A549 (cell line): ENCODE results near the gene SLC25A17. TPM values are rescaled to one million over a fixed set of nuclear protein-coding genes. Genes with fewer than 3 reads are reported as not detected.

Experiments
- ATAC-seq, 2 experiments: fragments of 200-7000 bp in 1 of 2; fragments of >200 bp in 1 of 2; cut with Nextera tagmentation in 1 of 2; cut with Tn5 transposase in 1 of 2; 3 replicates each; pipeline versions ENCODE4 v1.8.0 to v1.9.1; 2018 to 2020; ENCODE audit warnings: mild to moderate bottlenecking in 1 of 2, moderate library complexity in 1 of 2
- CTCF ChIA-PET: fragments of 300-600 bp; sonication (Branson Sonifier 250); formaldehyde crosslinking; extraction: SDS; loops from one replicate; lab custom pipeline; 2021; ENCODE audit warnings: antibody characterized with exemption, inconsistent platforms; lab: Yijun Ruan, JAX
- POLR2A ChIA-PET: fragments of 350-600 bp; formaldehyde crosslinking; extraction: SDS; loops from one replicate; lab custom pipeline; 2021; ENCODE audit warnings: antibody characterized with exemption, inconsistent platforms; lab: Yijun Ruan, JAX
- DNase-seq, 2 experiments: peaks; one replicate each; pipeline versions ENCODE4 v3.0.0 to v3.0.0-alpha.2; 2011 to 2016; ENCODE audit warnings: low read depth in 1 of 2, low spot score in 1 of 2
- FAIRE-seq: peaks from 2 replicates; lab custom pipeline; 2011; peaks lifted over from hg19 to GRCh38; lab: Jason Lieb, UNC
- H3K27ac ChIP-seq, 2 experiments: fragments of >200 bp; sonication (Bioruptor Twin); formaldehyde crosslinking; 3 replicates each; pipeline ENCODE4 v1.5.1; 2016 to 2017
- H3K4me1 ChIP-seq: fragments of >200 bp; sonication (Bioruptor Twin); formaldehyde crosslinking; 3 replicates; pipeline ENCODE4 v1.6.1; 2016
- H3K4me2 ChIP-seq: fragments of >200 bp; sonication (Bioruptor Twin); formaldehyde crosslinking; 3 replicates; pipeline ENCODE4 v1.6.1; 2016
- H3K4me3 ChIP-seq: fragments of >200 bp; sonication (Bioruptor Twin); formaldehyde crosslinking; 3 replicates; pipeline ENCODE4 v1.5.1; 2016
- H3K9me3 ChIP-seq: fragments of >200 bp; sonication (Bioruptor Twin); formaldehyde crosslinking; 3 replicates; pipeline ENCODE4 v1.6.1; 2016
- CEBPB ChIP-seq, 2 experiments: fragments of >200 bp in 1 of 2; sonication (Bioruptor Twin) in 1 of 2; formaldehyde crosslinking in 1 of 2; IDR thresholded peaks; 2 replicates each; pipeline ENCODE4 v1.6.1; 2012 to 2016
- CHD2 ChIP-seq: fragments of 150-350 bp; IDR thresholded peaks from 2 replicates; pipeline ENCODE4 v1.6.1; 2014; ENCODE audit warnings: low read length; ENCODE audit not compliant: partially characterized antibody
- CHD4 ChIP-seq: fragments of 200-600 bp; sonication (generic); IDR thresholded peaks from 2 replicates; pipeline ENCODE4 v1.6.1; 2016; ENCODE audit warnings: antibody characterized with exemption, mild to moderate bottlenecking, borderline replicate concordance
- KDM1A ChIP-seq: fragments of 200-600 bp; sonication (generic); IDR thresholded peaks from 2 replicates; pipeline ENCODE4 v1.6.1; 2016; ENCODE audit warnings: low read depth, mild to moderate bottlenecking
- MAZ ChIP-seq: fragments of 150-350 bp; IDR thresholded peaks from 2 replicates; pipeline ENCODE4 v1.6.1; 2014; ENCODE audit warnings: antibody characterized with exemption, low read depth, low read length, borderline replicate concordance
- MYC ChIP-seq: IDR thresholded peaks from 2 replicates; pipeline ENCODE4 v1.6.1; 2012; ENCODE audit warnings: mild to moderate bottlenecking, inconsistent platforms, low read length, improper control_type of control experiment, borderline replicate concordance
- NFE2L2 ChIP-seq: fragments of 150-350 bp; conservative IDR thresholded peaks from 2 replicates; pipeline ENCODE4 v1.6.1; 2014; ENCODE audit warnings: low read length
- PHF8 ChIP-seq: fragments of 200-600 bp; sonication (generic); IDR thresholded peaks from 2 replicates; pipeline ENCODE4 v1.6.1; 2016; ENCODE audit warnings: low read depth, mild to moderate bottlenecking, antibody characterized with exemption, moderate library complexity, borderline replicate concordance
- RCOR1 ChIP-seq: fragments of 150-350 bp; IDR thresholded peaks from 2 replicates; pipeline ENCODE4 v1.6.1; 2014; ENCODE audit warnings: antibody characterized with exemption, low read length, low read depth
- RFX5 ChIP-seq: fragments of 450-650 bp; IDR thresholded peaks from 2 replicates; pipeline ENCODE4 v1.7.1; 2014; ENCODE audit warnings: antibody characterized with exemption, mild to moderate bottlenecking, moderate library complexity
- SMC3 ChIP-seq: fragments of >200 bp; sonication (Bioruptor Twin); formaldehyde crosslinking; IDR thresholded peaks from 3 replicates; pipeline ENCODE4 v1.6.1; 2018; ENCODE audit warnings: inconsistent platforms
- TFCP2L1 ChIP-seq: fragments of 250-450 bp; sonication (Bioruptor Pico); IDR thresholded peaks from 2 replicates; pipeline ENCODE4 v1.5.0; 2021; ENCODE audit warnings: mild to moderate bottlenecking
- ZC3H11A ChIP-seq: fragments of 450-650 bp; IDR thresholded peaks from 2 replicates; pipeline ENCODE4 v1.6.1; 2014; ENCODE audit warnings: antibody characterized with exemption, mild to moderate bottlenecking
- ZFP36 ChIP-seq: fragments of 450-650 bp; IDR thresholded peaks from 2 replicates; pipeline ENCODE4 v1.6.1; 2014; ENCODE audit warnings: borderline replicate concordance; ENCODE audit not compliant: partially characterized antibody
- WGBS: methylation state at CpG from one replicate; pipeline ENCODE4 v1.1.6; 2017; ENCODE audit errors: missing lambda C conversion rate; 5-methylcytosine and 5-hydroxymethylcytosine counted together
- polyA plus RNA-seq, 4 experiments: library from polyadenylated mRNA; depleted of rRNA in 3 of 4; stranded (reverse); fragments of >200 nt; fragmentation: RNase III in 1 of 4; extraction: RNeasy Plus Mini Kit Qiagen cat#74134 plus additional on column Dnase treatment in 1 of 4; gene quantifications; 2 replicates in 3 of 4; 3 replicates in 1 of 4; pipeline ENCODE4 v1.2.3, GENCODE V29; 2011 to 2017
- TF ChIP-seq, protein P1 (sequence below): fragments of >200 bp; sonication (Bioruptor Twin); formaldehyde crosslinking; IDR thresholded peaks from 3 replicates; pipeline ENCODE4 v1.5.1; 2016
- TF ChIP-seq, protein P2 (sequence below): fragments of 200-600 bp; sonication (generic); IDR thresholded peaks from 2 replicates; pipeline ENCODE4 v1.6.1; 2016; ENCODE audit warnings: antibody characterized with exemption, mild to moderate bottlenecking, moderate library complexity
- TF ChIP-seq, protein P3 (sequence below): fragments of >200 bp; sonication (Bioruptor Twin); formaldehyde crosslinking; IDR thresholded peaks from 2 replicates; pipeline ENCODE4 v1.6.1; 2016
- TF ChIP-seq, protein P4 (sequence below): fragments of 450-650 bp; IDR thresholded peaks from 2 replicates; pipeline ENCODE4 v1.6.1; 2014; ENCODE audit warnings: antibody characterized with exemption
- TF ChIP-seq, protein P5 (sequence below): fragments of >200 bp; sonication (Bioruptor Twin); formaldehyde crosslinking; IDR thresholded peaks from 3 replicates; pipeline ENCODE4 v1.6.1; 2016
- TF ChIP-seq, protein P6 (sequence below): fragments of 250-450 bp; sonication (Bioruptor Pico); IDR thresholded peaks from 2 replicates; pipeline ENCODE4 v1.5.0; 2021; ENCODE audit warnings: mild to moderate bottlenecking, moderate library complexity, borderline replicate concordance
- TF ChIP-seq, protein P7 (sequence below): IDR thresholded peaks from 2 replicates; pipeline ENCODE4 v1.6.1; 2012; ENCODE audit warnings: low read depth, borderline replicate concordance
- TF ChIP-seq, protein P8 (sequence below): fragments of 150-350 bp; IDR thresholded peaks from 2 replicates; pipeline ENCODE4 v1.6.1; 2014; ENCODE audit warnings: low read depth, mild to moderate bottlenecking, low read length

Gene SLC25A17
- polyA plus RNA-seq, 2 of the 4 experiments (the other 2 are of a cell fraction) = 19.9 to 33.7 TPM

DNA sequence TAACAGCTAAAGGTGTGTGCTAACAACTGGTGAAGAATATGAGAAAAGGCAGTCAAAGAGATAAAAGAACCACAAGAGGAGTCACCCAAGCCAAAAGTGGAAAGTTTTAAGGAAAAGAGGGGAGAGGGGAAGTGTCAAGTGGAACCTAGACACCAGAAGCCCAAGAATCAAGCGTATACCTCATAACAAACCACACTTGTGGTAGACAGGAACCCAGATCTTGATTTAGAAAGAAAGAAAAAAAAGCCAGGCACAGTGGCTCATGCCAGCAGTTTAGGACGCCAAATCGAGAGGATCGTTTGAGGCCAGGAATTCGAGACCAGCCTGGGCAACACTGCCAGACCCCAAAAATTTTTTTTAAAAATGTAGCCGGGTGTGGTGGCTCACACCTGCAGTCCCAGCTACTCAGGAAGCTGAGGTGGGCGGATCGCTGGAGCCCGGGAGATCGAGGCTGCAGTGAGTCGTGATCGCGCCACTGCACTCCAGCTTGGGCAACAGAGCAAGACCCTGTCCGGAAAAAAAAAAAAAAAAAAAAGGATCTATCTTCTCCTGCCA, 877 bp downstream of the SLC25A17 start:
- CTCF ChIA-PET = interaction anchor here (0.7 to 2.3 kb wide), 5 partner anchors 8 to 1729 kb away, joined by 3 to 7 read pairs (median 4); no protein-coding TSS in a partner anchor
- peak overlapping the region; percentile 93 for H3K4me3 ChIP-seq
- 22% methylated on average over 14 of the region's 14 CpGs for WGBS
- peak overlapping the region; percentile 92 for H3K27ac ChIP-seq
- FAIRE-seq (no peak), DNase-seq (no peak), ATAC-seq (no peak; a peak in 1 of 6 replicates)
- no peaks in the 10 kb centered on the region for H3K9me3 ChIP-seq
- TF ChIP-seq RCOR1 = no peak
- TF ChIP-seq PHF8 = no peak
- TF ChIP-seq, protein P1, sequence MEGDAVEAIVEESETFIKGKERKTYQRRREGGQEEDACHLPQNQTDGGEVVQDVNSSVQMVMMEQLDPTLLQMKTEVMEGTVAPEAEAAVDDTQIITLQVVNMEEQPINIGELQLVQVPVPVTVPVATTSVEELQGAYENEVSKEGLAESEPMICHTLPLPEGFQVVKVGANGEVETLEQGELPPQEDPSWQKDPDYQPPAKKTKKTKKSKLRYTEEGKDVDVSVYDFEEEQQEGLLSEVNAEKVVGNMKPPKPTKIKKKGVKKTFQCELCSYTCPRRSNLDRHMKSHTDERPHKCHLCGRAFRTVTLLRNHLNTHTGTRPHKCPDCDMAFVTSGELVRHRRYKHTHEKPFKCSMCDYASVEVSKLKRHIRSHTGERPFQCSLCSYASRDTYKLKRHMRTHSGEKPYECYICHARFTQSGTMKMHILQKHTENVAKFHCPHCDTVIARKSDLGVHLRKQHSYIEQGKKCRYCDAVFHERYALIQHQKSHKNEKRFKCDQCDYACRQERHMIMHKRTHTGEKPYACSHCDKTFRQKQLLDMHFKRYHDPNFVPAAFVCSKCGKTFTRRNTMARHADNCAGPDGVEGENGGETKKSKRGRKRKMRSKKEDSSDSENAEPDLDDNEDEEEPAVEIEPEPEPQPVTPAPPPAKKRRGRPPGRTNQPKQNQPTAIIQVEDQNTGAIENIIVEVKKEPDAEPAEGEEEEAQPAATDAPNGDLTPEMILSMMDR = no peak
- TF ChIP-seq KDM1A = no peak
- no peak for TF ChIP-seq TFCP2L1
- TF ChIP-seq, protein P2, sequence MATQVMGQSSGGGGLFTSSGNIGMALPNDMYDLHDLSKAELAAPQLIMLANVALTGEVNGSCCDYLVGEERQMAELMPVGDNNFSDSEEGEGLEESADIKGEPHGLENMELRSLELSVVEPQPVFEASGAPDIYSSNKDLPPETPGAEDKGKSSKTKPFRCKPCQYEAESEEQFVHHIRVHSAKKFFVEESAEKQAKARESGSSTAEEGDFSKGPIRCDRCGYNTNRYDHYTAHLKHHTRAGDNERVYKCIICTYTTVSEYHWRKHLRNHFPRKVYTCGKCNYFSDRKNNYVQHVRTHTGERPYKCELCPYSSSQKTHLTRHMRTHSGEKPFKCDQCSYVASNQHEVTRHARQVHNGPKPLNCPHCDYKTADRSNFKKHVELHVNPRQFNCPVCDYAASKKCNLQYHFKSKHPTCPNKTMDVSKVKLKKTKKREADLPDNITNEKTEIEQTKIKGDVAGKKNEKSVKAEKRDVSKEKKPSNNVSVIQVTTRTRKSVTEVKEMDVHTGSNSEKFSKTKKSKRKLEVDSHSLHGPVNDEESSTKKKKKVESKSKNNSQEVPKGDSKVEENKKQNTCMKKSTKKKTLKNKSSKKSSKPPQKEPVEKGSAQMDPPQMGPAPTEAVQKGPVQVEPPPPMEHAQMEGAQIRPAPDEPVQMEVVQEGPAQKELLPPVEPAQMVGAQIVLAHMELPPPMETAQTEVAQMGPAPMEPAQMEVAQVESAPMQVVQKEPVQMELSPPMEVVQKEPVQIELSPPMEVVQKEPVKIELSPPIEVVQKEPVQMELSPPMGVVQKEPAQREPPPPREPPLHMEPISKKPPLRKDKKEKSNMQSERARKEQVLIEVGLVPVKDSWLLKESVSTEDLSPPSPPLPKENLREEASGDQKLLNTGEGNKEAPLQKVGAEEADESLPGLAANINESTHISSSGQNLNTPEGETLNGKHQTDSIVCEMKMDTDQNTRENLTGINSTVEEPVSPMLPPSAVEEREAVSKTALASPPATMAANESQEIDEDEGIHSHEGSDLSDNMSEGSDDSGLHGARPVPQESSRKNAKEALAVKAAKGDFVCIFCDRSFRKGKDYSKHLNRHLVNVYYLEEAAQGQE = no peak
- no peak for TF ChIP-seq MAZ
- TF ChIP-seq CHD4 = no peak
- TF ChIP-seq ZFP36 = no peak
- TF ChIP-seq SMC3 = no peak
- TF ChIP-seq, protein P3, sequence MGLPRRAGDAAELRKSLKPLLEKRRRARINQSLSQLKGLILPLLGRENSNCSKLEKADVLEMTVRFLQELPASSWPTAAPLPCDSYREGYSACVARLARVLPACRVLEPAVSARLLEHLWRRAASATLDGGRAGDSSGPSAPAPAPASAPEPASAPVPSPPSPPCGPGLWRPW = no peak
- TF ChIP-seq CHD2 = no peak
- POLR2A ChIA-PET = interaction anchor here (1.2 to 1.6 kb wide), 2 partner anchors 39 to 166 kb away, joined by 4 to 5 read pairs; partner anchors contain the start of genes ST13 and XPNPEP3
- peaks cover 19% of the 10 kb centered on the region; the same call in 2 of the 3 replicates for H3K4me1 ChIP-seq
- peak overlapping the region; percentile 77 for H3K4me2 ChIP-seq

DNA sequence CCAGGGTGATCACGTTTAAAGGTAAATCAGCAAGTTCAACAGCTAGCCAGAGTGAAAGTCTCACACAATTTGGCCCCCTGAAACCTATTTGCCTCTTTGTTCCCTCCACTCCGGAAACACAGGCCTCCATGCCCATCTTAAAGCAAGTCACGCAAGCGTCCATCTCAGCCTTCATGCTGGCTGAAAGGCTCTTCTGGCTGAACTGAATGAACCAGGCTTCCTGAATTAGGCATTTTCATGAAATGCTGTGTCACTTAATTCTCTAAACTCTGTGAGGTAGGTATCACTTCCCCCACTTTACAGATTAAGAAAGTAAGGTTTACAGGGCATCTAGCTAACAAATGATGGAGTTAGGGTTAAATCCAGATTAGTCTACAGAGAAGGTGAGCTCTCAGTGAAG, 1.4 kb downstream of the SLC25A17 start:
- ChIA-PET CTCF (interaction anchor here (1.3 to 2.3 kb wide), 3 partner anchors 8 to 135 kb away, joined by 4 to 7 read pairs (median 6); no protein-coding TSS in a partner anchor), POLR2A (interaction anchor here (1.6 kb wide), 1 partner anchor 39 kb away, joined by 5 read pairs; the partner anchor contains the start of genes ST13 and XPNPEP3)
- DNase-seq (no peak), FAIRE-seq (no peak), ATAC-seq (no peak)
- Histone ChIP-seq H3K4me1 (peaks cover 19% of the 10 kb centered on the region; the same call in 2 of the 3 replicates), H3K4me2 (peak overlapping the region; percentile 77), H3K9me3 (no peaks in the 10 kb centered on the region), H3K27ac (no peak overlapping the region; a peak in 1 of 6 replicates), H3K4me3 (peak overlapping the region; percentile 93; the same call in 2 of the 3 replicates)
- 97% methylated on average over 4 of the region's 4 CpGs for WGBS
- TF ChIP-seq, protein P4, sequence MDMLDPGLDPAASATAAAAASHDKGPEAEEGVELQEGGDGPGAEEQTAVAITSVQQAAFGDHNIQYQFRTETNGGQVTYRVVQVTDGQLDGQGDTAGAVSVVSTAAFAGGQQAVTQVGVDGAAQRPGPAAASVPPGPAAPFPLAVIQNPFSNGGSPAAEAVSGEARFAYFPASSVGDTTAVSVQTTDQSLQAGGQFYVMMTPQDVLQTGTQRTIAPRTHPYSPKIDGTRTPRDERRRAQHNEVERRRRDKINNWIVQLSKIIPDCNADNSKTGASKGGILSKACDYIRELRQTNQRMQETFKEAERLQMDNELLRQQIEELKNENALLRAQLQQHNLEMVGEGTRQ = no peak
- no peak for TF ChIP-seq ZC3H11A
- TF ChIP-seq, protein P5, sequence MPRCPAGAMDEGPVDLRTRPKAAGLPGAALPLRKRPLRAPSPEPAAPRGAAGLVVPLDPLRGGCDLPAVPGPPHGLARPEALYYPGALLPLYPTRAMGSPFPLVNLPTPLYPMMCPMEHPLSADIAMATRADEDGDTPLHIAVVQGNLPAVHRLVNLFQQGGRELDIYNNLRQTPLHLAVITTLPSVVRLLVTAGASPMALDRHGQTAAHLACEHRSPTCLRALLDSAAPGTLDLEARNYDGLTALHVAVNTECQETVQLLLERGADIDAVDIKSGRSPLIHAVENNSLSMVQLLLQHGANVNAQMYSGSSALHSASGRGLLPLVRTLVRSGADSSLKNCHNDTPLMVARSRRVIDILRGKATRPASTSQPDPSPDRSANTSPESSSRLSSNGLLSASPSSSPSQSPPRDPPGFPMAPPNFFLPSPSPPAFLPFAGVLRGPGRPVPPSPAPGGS = no peak
- TF ChIP-seq RFX5 = no peak
- TF ChIP-seq, protein P6, sequence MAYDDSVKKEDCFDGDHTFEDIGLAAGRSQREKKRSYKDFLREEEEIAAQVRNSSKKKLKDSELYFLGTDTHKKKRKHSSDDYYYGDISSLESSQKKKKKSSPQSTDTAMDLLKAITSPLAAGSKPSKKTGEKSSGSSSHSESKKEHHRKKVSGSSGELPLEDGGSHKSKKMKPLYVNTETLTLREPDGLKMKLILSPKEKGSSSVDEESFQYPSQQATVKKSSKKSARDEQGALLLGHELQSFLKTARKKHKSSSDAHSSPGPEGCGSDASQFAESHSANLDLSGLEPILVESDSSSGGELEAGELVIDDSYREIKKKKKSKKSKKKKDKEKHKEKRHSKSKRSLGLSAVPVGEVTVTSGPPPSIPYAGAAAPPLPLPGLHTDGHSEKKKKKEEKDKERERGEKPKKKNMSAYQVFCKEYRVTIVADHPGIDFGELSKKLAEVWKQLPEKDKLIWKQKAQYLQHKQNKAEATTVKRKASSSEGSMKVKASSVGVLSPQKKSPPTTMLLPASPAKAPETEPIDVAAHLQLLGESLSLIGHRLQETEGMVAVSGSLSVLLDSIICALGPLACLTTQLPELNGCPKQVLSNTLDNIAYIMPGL (CRISPR knock-in tag) = no peak
- TF ChIP-seq, protein P7, sequence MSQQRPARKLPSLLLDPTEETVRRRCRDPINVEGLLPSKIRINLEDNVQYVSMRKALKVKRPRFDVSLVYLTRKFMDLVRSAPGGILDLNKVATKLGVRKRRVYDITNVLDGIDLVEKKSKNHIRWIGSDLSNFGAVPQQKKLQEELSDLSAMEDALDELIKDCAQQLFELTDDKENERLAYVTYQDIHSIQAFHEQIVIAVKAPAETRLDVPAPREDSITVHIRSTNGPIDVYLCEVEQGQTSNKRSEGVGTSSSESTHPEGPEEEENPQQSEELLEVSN = no peak
- TF ChIP-seq SMC3 = no peak
- no peak for TF ChIP-seq CEBPB (IDR thresholded peaks at IDR 0.05)
- no peak for TF ChIP-seq NFE2L2
- TF ChIP-seq MYC = no peak
- TF ChIP-seq, protein P8, sequence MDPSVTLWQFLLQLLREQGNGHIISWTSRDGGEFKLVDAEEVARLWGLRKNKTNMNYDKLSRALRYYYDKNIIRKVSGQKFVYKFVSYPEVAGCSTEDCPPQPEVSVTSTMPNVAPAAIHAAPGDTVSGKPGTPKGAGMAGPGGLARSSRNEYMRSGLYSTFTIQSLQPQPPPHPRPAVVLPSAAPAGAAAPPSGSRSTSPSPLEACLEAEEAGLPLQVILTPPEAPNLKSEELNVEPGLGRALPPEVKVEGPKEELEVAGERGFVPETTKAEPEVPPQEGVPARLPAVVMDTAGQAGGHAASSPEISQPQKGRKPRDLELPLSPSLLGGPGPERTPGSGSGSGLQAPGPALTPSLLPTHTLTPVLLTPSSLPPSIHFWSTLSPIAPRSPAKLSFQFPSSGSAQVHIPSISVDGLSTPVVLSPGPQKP = no peak
- TF ChIP-seq, protein P3 = no peak
